Brain microvascular endothelial cell (primary cell): ENCODE data around the gene C1QTNF8.

Experiments
- DNase-seq: peaks from one replicate; pipeline ENCODE4 v3.0.0-alpha.2; 2020
- H3K27ac ChIP-seq: fragments of 250-450 bp; sonication (Bioruptor Pico); 2 replicates; pipeline ENCODE4 v1.5.1; 2020; ENCODE audit warnings: mild to moderate bottlenecking, moderate library complexity
- H3K27me3 ChIP-seq: fragments of 250-450 bp; sonication (Bioruptor Pico); replicated peaks from 2 replicates; pipeline ENCODE4 v1.5.1; 2020; ENCODE audit warnings: mild to moderate bottlenecking
- H3K36me3 ChIP-seq: fragments of 250-450 bp; sonication (Bioruptor Pico); replicated peaks from 2 replicates; pipeline ENCODE4 v1.5.1; 2020; ENCODE audit warnings: mild to moderate bottlenecking
- H3K4me3 ChIP-seq: 2 replicates; pipeline ENCODE4 v1.5.1; 2011; ENCODE audit warnings: low read depth, mild to moderate bottlenecking, control low read depth, low read length, moderate library complexity
- CTCF ChIP-seq: IDR thresholded peaks from 2 replicates; pipeline ENCODE4 v1.5.1; 2011; ENCODE audit warnings: low read depth, mild to moderate bottlenecking, moderate library complexity, low read length, control low read depth, inconsistent platforms; ENCODE audit errors: missing control alignments
- in situ Hi-C: cut with HindIII; loops from 2 replicates; pipeline ENCODE4 v1.10.0; 2017; ENCODE audit warnings: low sequenced_read_pairs, low pct_ligation_motif_present

The C1QTNF8 gene

DNA sequence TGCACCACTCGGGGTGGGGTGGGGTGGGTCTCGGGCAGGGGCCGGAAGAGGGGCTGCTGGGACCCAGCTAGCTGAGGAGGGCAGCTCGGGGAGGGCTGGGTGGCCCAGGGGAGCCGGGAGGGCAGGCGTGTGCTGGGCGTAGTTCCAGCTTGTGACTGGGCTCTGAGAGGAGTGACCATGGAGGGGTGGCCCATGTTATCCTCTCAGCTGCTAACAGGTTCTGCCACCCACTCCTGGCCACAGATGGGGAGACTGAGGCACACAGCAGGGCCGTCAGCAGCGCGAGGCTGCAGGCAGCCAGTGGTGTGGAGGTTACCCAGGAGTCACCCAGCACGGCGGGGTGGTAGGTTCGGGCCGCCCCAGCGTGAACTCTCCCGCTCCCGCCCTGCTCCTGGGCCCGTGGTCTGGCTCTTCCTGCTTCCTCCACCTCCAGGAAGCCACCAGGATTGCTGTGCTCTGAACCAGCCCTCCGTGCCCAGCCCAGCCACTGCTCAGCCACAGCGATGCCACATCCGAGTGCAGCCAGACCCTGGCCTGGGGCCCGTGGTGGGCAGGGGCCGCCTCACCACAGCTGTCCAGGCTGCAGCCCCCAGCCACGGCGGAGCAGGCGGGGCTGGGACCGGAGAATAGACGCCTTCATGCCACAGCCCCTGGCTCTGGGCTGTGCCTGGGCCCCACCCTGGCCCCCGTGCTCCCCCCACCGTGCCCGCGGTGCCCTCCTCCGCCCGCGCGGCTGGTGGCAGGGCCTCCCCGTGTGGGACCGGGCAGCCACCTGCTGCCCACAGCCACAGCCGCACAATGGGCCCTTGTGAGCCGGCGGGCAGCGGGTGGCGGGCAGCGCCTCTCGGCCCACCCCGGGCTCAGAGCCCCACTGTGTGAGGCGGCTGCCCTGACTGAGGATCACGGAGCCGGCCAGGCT lies 49.8 kb downstream of the C1QTNF8 start:
- Histone ChIP-seq H3K36me3 (no peaks in the 10 kb centered on the region), H3K27ac (no peak overlapping the region), H3K4me3 (no peak overlapping the region), H3K27me3 (peaks cover 2% of the 10 kb centered on the region)
- DNase-seq: no peak
- in situ Hi-C loops: no loop called here
- TF ChIP-seq CTCF: no peak

GRCh38 chr16:1045310-1045992 lies 50.6 kb downstream of the C1QTNF8 start:
- in situ Hi-C loops: no loop called here
- H3K4me3 ChIP-seq: no peak overlapping the region
- H3K27ac ChIP-seq: no peak overlapping the region
- H3K36me3 ChIP-seq: no peaks in the 10 kb centered on the region
- DNase-seq: no peak
- no peak for TF ChIP-seq CTCF
- peaks cover 2% of the 10 kb centered on the region for H3K27me3 ChIP-seq

- H3K4me3 ChIP-seq: no peak overlapping the region
- no peak for DNase-seq
- peaks cover 2% of the 10 kb centered on the region for H3K27me3 ChIP-seq
- in situ Hi-C loops: no loop called here
- TF ChIP-seq CTCF: no peak
- no peaks in the 10 kb centered on the region for H3K36me3 ChIP-seq
- no peak overlapping the region for H3K27ac ChIP-seq
Observed at GRCh38 chr16:1044460-1045309, 51.4 kb downstream of the C1QTNF8 start.

DNA sequence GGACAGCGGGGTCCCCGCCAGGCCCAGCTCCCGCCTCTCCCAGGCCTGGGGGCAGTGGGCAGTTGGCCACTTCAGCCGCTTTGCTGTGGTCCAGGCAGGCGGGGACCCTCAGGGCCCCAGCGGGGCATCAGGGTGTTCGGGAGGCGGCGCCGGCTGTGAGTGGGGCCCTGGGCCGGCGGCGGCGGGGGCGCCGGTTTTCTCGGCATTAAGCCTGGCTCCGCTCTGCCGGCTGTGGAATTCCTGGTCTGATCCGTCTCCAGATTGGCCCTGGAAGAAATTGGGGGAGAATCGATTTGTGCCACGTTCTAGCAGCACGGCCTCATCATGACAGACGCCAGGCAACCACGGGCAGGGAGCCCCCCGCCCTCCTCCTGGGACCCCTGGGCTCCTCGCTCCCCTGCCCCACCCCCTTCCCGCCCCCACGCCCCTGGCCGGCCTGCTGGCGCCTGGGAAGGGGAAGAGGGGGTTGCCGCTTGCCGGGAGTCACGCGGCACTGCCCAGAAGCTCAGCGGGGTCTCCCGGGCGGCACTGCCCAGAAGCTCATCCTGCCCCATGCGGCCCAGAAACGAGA lies 52.1 kb downstream of the C1QTNF8 start:
- no peaks in the 10 kb centered on the region for H3K36me3 ChIP-seq
- in situ Hi-C loops: no loop called here
- no peak overlapping the region for H3K27ac ChIP-seq
- no peak for TF ChIP-seq CTCF
- H3K4me3 ChIP-seq: no peak overlapping the region
- H3K27me3 ChIP-seq: peaks cover 2% of the 10 kb centered on the region
- DNase-seq: no peak

- no peak for TF ChIP-seq CTCF
- no peaks in the 10 kb centered on the region for H3K27me3 ChIP-seq
- H3K4me3 ChIP-seq: no peak overlapping the region
- H3K27ac ChIP-seq: no peak overlapping the region
- in situ Hi-C loops: no loop called here
- H3K36me3 ChIP-seq: no peaks in the 10 kb centered on the region
- no peak for DNase-seq
Observed at GRCh38 chr16:1042866-1043265, 53.2 kb downstream of the C1QTNF8 start.
